AG08396 (cell line): Measurements from ENCODE around the gene OR13C2.
"Not testable (repeated sequence)": the region's sequence is repeated elsewhere in the genome, so short reads cannot be mapped to it uniquely, and the experiment has no call there.

ENCODE experiments used
- DNase-seq: peaks from one replicate; pipeline ENCODE4 v3.0.0; 2012; ENCODE audit warnings: low spot score, mixed read lengths

OR13C2 gene, protein sequence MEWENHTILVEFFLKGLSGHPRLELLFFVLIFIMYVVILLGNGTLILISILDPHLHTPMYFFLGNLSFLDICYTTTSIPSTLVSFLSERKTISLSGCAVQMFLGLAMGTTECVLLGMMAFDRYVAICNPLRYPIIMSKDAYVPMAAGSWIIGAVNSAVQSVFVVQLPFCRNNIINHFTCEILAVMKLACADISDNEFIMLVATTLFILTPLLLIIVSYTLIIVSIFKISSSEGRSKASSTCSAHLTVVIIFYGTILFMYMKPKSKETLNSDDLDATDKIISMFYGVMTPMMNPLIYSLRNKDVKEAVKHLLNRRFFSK

GRCh38 chr9:104605527-104605926 is at the start of gene OR13C2:
OR13C2 (minus strand) TSS chr9:104605627; CDS start chr9:104605627, 0 bp downstream.
- DNase-seq, result not testable (repeated sequence)

DNA sequence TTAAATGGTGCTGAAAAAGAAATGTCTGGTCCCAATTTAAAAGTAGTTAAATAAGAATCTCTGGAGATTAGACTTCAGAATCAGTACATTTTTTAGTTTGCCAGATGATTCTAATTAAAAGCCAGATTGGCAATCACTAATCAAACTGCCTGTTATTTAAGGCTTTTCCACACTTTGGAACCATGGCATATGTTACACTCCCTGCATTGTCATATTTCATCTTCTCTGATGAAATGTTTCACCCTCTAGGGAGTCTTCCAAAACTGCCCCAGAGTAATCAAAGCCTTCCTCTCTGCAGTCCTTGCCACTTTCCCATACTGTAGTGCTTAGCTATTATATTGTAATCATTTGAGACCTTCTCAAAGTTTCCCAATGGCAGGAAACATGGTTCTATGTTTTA is 30.0 kb upstream of the OR13C2 start:
- DNase-seq, result no peak

DNA sequence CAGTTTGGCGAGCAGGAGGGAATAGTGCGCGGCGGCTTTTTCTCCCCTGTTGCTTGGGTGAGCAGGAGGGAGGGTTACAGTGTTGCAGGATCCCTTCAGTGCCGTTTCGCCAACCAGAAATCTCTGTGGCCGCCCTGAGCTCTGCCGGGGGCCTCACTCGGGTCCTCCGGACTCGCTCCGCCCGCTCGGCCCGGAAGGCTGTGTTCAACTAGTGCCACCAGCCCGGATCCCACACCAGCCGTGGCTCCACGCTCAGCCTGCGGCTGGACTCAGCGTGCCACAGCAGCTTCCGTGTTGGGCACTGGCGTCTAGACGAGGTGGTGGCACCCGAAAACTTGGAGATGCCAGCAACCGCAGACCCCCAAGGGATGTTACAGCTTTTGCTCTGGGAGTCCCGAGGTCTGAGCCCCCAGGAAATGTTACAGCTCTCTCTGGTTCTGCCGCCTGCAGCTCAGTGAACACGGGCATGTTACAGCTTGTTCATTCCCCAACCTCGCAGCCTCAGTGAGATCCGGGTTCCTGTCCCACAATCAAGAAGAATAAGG is 28.6 kb upstream of the OR13C2 start:
- DNase-seq, result no peak

- not testable (repeated sequence) for DNase-seq
Measured at GRCh38 chr9:104625964-104626363, 20.5 kb upstream of the OR13C2 start.

DNA sequence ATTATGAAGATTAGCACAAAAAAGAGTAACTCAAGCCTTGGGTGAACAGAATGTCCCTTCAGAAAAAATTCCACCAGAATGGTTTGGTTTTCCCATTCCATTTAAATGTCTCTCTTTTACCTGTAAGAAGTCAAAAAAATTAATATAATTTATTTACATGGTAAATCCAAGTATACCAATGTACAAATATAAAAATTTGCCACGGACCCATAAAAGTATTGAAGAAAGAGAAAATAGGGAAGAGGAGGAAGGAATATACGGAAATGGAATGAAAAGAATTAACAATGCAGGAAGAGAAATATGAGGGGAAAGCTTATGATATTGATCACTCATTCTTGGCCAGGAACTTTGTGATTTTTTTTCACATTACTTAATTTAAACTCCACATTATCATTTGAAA is 12.7 kb upstream of the OR13C2 start, which contains the start of gene OR13C9:
Gene OR13C9 (minus strand): TSS at position 101 of the 400 bp plus-strand sequence. CDS start 0 bp downstream, at position 101.
- no peak for DNase-seq

DNA sequence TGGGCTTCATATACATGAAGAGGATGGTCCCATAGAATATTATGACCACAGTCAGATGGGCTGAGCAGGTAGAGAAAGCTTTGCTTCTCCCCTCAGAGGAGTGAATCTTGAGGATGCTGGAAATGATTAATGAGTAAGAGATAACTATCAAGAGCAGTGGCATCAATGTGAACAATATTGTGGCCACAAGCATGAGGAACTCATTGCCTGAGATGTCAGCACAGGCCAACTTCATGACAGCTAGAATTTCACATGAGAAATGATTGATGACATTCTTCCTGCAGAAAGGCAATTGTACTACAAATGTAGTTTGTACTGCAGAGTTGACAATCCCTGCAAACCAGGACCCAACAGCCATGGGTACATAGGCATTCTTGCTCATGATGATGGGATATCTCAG is 12.0 kb upstream of the OR13C2 start:
- no peak for DNase-seq

GRCh38 chr9:104611213-104611612 is 5.8 kb upstream of the OR13C2 start:
- no peak for DNase-seq

GRCh38 chr9:104608336-104608735 is 2.9 kb upstream of the OR13C2 start:
- no peak for DNase-seq

- DNase-seq, result no peak
Measured at GRCh38 chr9:104606152-104606551, 725 bp upstream of the OR13C2 start.

- DNase-seq, result no peak
Measured at GRCh38 chr9:104604801-104605200, 626 bp downstream of the OR13C2 start.

GRCh38 chr9:104599313-104599712 is 6.1 kb downstream of the OR13C2 start, which contains the start of gene OR13C5:
OR13C5 (minus strand) TSS chr9:104599413; CDS start chr9:104599413, 0 bp downstream.
- DNase-seq, result not testable (repeated sequence)

DNA sequence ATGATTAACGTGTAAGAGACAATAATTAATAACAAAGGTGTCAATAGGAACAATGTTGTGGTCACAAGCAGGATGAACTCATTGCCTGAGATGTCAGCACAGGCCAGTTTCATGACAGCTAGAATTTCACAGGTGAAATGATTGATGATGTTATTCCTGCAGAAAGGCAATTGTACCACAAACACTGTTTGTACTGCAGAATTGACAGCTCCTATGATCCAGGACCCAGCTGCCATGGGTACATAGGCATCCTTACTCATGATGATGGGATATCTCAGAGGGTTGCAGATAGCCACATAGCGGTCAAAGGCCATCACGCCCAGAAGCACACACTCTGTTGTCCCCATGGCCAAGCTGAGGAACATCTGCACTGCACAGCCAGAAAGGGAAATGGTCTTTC is 6.7 kb downstream of the OR13C2 start:
- not testable (repeated sequence) for DNase-seq

DNA sequence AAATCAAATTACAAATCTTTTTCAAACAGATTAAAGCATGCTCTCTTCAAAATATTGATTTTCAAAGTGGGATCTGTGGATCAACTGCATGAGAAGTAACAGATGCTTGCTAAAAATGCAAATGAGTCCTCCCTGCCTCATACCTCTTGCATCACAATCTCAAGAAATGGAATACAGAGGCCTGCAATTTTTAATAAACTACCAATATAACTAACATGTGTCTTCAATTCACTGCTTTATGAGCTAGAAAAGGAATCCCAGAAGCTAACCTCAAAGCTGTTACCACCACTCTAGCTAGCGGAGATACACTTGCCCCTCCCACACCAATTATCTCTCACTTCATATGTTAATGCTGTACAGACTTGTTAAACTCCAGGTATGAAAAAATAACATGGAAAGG is 15.8 kb downstream of the OR13C2 start:
- DNase-seq, result no peak

DNA sequence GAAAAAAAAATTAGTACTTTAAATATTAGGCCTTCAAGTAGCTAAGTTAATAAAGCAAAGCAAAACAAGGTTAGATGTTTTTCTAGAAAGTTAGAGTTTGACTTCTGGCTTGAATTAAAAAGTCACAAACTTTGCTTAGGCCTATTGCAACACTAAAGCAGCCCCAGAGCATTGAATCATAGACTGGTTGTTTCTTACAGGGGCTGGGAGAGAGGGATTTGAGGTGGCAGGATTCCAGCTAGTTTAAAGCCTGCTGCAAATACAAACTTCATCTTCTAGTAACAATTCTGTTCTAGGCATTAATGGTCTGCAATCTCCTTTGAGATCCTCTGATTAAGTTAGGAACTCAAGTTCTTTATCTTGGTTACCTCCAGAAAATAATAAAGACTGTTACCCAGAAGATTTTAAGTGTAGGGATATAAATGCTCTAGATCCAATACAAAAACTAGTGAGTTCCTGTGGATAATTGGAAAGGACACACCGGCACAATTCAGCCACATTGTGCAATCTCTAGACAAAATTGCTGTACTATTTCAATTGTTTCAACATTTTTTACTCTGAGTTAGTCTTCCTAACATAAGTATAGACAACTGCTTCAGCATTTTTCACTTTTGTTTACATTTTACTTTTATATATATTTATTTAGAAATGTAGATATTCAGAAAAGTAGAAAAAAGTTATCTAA is 18.8 kb downstream of the OR13C2 start:
- no peak for DNase-seq

DNA sequence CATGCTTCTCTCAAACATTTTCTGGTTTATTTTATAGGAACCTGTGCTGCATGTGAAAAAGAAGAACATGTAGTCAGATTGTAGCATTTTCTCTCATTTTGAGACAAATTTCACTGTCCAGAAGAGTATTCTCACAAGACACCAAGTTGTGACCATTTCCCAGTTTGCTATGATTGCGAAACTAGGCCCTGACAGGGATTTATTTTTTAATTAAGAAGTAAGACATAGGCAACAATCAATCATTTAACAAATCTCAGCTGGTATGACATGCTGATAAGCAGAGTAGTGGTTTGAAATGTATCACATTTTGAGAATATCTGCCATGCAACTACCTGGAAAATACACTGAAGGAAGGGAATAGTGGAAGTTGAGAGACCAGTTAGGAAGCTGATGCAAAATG is 24.9 kb downstream of the OR13C2 start:
- DNase-seq, result no peak

DNA sequence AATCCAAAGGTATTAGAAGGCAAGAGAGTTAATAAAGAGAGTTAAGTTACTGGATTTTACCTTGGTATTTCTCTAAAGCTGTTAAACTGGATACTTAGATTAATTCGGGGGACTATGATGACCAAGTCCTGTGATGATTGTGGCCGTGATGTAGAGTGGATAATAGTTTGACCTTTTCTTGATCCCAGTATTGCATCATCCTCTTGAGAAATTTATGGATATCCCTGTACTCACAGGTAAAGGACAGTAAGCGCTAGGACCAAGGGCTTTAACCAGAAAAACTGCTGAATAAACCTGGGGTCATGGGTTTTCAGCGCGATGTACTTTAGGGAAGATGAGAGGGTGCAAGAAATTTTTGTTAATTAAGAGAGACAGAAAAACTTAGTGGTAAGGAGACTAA is 28.2 kb downstream of the OR13C2 start:
- no peak for DNase-seq

DNA sequence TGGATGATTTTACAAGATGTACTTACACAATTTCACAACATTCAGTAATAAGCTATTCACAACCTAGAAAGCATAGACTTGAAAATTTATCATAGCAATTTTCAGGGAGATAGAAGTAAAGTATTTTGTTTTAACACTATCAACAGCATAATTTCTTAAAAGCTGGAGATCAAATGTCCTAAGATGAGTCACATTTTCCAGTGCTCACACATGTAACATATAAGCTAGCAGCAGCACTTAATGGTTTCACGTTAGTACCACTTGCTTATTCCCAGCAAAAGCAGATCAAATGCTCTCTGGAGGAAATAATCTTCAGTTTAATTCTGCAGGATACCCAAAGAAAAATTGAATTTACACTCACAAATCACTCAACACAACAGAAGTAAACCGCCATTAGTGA is 30.0 kb downstream of the OR13C2 start:
- DNase-seq, result no peak

- no peak for DNase-seq
Measured at GRCh38 chr9:104572612-104573011, 32.8 kb downstream of the OR13C2 start.

DNA sequence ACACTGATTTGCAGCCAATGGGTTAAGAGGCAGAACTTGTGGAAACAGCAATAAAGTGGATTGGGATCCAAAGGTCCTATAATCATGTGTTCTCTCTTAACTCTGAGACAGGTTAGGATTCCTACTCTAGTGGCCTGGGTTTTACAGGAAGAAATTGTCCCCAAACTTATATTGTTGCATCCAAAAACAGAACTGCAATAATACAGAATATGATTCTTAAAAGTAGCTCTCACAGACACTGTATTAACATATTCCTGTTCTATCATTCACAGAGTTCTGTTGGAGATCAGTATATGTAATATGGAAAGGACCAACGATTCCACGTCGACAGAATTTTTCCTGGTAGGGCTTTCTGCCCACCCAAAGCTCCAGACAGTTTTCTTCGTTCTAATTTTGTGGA is 36.6 kb downstream of the OR13C2 start, which contains the start of gene OR13C8:
Gene OR13C8 (plus strand): TSS at position 301 of the 400 bp plus-strand sequence. CDS start 0 bp downstream, at position 301.
- DNase-seq, result no peak

DNA sequence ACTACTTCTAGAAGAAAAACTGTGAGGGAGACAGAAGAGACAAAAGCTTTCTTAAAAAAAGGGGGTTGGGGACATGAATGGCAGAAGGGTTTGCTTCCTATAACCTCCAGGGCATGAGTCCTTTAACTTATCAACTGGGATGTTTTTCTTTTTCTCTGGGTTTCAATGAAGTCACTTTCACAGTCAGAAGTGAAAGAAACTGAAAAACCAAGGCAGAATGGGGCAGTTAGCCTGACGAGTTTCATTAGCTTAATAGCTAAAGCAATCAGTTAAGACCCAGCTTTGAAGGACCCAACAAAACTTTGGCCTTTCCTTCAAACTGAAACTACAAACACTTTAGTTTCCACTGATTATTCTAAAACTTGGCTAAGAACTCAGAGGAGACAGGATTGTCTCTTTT is 41.1 kb downstream of the OR13C2 start:
- no peak for DNase-seq

DNA sequence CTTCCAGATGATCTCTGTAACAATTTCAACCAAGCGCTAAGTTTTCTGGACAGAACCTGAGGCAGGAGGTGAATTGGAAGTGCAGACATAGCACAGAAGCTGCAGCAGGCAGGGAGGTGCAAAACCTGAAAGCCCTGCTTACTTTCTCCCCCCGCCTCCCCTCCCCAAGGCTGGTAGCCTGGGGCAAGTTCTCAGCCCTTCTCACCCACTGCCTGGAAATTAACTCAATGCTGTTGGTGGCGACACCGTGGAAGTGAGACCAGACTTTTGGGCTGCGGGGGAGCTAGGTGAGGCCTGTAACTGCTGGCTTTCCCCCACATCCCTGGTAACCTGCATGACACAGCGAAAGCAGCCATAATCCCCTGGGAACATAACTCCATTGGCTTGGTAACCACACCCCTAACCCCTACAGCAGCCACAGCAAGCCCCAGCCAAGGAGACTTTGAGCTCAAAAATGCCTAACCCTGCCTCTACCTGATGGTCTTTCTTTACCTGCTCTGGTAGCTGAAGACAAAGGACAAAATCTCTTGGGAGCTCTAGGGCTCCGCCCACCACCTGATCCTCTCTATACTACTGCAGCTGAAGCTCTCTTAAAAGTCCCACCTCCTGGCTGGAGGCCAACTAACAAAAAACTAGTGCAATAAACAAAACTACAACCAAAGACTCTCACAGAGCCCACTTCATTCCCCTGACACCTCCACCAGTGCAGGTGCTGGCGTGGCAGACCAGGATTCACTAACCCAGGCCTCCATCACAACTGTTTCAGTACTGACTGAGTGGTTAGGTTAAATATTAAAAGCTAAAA is 48.4 kb downstream of the OR13C2 start:
- no peak for DNase-seq

DNA sequence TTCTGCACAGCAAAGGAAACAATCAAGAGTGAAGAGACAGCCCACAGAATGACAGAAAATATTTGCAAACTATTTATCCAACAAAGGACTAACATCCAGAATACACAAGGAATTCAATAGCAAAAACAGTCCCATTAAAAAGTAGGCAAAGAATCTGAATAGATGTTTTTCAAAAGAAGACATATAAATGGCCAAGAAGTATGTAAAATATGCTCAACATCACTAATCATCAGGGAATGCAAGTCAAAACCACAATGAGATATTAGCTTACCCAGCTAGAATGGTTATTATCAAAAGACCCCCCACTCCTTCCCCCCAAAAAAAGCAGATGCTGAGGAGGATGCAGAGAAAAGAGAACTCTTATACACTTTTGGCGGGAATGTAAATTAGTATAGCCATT is 49.9 kb downstream of the OR13C2 start:
- no peak for DNase-seq
